ENCODE measurements around the gene KLHDC8B. TPM values are rescaled to one million over a fixed set of nuclear protein-coding genes. Genes with fewer than 3 reads are reported as not detected.

Gene KLHDC8B
- 8.0 and 16.5 TPM in 2 replicates for total RNA-seq

DNA sequence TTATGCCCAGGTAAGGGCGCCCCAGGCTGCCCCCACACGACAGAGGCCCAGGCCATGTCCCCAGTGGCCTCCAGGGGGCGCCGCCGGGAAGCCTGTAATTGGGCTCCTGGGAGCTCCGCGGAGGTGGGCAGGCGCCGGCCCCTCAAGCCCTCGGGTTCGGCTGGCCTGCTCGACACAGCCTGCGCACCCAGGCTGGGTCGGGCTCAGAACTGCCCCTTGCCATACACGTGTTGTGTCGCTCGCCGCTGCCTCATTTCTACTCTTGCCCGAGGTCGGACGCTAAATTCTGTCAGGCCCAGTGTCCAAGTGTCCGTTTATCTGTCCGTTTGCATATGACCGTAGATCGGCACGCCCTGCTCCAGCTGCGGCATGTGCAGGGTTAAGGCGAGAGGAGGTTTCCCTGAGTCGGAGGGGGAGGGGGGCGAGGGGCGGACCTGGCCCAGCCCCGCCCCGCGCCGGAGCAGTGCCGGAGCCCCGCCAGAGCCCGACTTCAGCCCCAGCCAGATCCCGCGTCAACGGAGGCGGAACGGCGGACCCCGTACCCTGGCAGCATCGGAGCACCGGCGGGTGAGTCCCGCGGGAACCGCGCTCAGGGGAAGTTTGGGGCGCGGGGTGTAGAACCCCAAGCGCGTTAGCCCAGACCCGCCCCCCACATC, at the start of gene KLHDC8B:
Gene KLHDC8B, plus strand, starts transcription at position 480 of the 656 bp plus-strand sequence. CDS start 1,172 bp downstream, outside the sequence.
- DNase-seq (ENCODE audit: low read depth): no peak
- TF ChIP-seq, protein P1, sequence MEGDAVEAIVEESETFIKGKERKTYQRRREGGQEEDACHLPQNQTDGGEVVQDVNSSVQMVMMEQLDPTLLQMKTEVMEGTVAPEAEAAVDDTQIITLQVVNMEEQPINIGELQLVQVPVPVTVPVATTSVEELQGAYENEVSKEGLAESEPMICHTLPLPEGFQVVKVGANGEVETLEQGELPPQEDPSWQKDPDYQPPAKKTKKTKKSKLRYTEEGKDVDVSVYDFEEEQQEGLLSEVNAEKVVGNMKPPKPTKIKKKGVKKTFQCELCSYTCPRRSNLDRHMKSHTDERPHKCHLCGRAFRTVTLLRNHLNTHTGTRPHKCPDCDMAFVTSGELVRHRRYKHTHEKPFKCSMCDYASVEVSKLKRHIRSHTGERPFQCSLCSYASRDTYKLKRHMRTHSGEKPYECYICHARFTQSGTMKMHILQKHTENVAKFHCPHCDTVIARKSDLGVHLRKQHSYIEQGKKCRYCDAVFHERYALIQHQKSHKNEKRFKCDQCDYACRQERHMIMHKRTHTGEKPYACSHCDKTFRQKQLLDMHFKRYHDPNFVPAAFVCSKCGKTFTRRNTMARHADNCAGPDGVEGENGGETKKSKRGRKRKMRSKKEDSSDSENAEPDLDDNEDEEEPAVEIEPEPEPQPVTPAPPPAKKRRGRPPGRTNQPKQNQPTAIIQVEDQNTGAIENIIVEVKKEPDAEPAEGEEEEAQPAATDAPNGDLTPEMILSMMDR (conservative IDR thresholded peaks at IDR 0.05; ENCODE audit: low read depth, low read length): peak; percentile 90
- H3K4me3 ChIP-seq (ENCODE audit: low read depth, low read length): peak within 1 kb of the TSS; percentile 84

DNA sequence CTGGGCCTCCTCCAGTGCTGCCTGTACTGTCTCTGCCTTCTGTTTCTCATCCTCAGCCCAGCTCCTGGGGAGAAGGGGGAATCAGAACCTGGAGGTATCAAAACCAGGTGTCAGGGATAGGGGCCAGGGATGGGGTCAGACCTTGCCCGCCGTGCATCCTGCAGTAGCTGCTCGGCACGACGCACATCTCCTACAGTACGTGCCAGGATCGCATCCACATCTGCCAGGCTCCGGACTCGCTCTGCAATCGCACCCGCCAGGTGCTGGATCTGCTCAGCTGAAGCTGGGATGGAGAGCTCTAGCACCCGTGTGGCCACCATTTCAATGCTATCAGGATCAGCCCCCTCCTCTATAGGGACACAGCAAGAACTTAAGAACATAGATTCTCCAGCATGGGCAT, 49.4 kb upstream of the KLHDC8B start:
- TF ChIP-seq, protein P1 (conservative IDR thresholded peaks at IDR 0.05; ENCODE audit: low read depth, low read length): no peak
- no peak overlapping the region for H3K4me3 ChIP-seq (ENCODE audit: low read depth, low read length)
- DNase-seq (ENCODE audit: low read depth): no peak

GRCh38 chr3:49122451-49122850, 48.9 kb upstream of the KLHDC8B start:
- no peak overlapping the region for H3K4me3 ChIP-seq (ENCODE audit: low read depth, low read length)
- TF ChIP-seq, protein P1 (conservative IDR thresholded peaks at IDR 0.05; ENCODE audit: low read depth, low read length): no peak
- no peak for DNase-seq (ENCODE audit: low read depth)

GRCh38 chr3:49122886-49123545, 48.4 kb upstream of the KLHDC8B start:
- TF ChIP-seq, protein P1 (conservative IDR thresholded peaks at IDR 0.05; ENCODE audit: low read depth, low read length): no peak
- DNase-seq (ENCODE audit: low read depth): no peak
- H3K4me3 ChIP-seq (ENCODE audit: low read depth, low read length): no peak overlapping the region

- TF ChIP-seq, protein P1 (conservative IDR thresholded peaks at IDR 0.05; ENCODE audit: low read depth, low read length): no peak
- H3K4me3 ChIP-seq (ENCODE audit: low read depth, low read length): no peak overlapping the region
- no peak for DNase-seq (ENCODE audit: low read depth)
Measured at GRCh38 chr3:49123687-49124086, 47.7 kb upstream of the KLHDC8B start.

DNA sequence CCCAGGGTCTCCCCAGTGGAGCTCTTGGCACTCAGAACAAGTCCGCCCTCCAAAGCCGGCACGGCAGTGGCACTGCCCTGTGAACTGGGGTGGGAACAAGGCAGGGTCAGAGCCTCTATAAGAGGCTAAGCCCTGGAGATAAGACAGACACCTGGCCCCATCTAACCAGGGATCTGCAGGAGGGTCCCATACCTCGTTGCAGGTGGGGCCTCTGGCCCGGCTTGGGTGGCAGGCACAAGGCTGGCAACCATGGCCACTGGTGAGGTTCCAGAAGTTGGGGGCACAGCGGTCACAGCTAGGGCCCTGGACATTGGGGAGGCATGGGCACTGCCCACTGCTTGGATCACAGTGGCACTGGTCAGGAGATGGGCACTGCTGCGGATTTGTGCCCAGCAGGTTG, 47.2 kb upstream of the KLHDC8B start:
- no peak overlapping the region for H3K4me3 ChIP-seq (ENCODE audit: low read depth, low read length)
- no peak for DNase-seq (ENCODE audit: low read depth)
- TF ChIP-seq, protein P1 (conservative IDR thresholded peaks at IDR 0.05; ENCODE audit: low read depth, low read length): no peak
